GM12801 (cell line): ENCODE measurements around the gene ZFP92.

Source experiments
- TF ChIP-seq, protein P1 (sequence below): IDR thresholded peaks from one replicate; pipeline ENCODE4 v1.5.1; 2011; ENCODE audit warnings: control low read depth; ENCODE audit not compliant: insufficient read length; ENCODE audit errors: extremely low read depth

Gene ZFP92

DNA sequence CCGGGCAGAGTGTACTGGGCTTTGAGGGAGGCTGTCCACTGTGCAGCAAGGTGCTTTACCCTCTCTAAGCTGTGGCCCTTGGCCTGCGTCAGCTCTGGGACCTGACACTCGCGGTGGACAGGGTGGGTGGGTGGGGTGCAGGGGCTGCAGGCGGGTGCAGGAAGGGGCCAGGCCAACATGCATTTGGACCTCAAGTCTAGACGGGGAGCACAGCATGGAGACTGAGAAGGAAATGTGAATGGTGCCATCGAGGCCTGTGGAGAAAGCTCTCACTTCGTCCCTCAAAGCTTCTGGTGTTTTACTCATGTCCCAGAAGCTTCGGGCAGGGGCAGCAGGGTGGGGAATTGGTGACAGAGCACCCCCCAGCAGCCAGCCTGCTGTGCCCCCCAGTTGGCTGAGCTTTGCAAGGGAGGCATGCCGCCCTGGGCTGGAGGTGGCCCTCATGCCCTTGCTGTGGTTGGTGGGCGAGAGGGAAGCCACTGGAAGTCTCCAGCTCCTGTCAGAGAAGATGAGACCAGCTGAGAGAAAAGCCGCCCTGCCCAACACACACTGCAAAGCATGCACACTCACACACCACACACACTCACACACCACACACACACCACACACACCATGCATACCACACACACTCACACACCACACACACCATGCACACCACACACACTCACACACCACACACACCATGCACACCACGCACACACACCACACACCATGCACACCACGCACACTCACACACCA, 22.4 kb upstream of the ZFP92 start:
- TF ChIP-seq, protein P1, sequence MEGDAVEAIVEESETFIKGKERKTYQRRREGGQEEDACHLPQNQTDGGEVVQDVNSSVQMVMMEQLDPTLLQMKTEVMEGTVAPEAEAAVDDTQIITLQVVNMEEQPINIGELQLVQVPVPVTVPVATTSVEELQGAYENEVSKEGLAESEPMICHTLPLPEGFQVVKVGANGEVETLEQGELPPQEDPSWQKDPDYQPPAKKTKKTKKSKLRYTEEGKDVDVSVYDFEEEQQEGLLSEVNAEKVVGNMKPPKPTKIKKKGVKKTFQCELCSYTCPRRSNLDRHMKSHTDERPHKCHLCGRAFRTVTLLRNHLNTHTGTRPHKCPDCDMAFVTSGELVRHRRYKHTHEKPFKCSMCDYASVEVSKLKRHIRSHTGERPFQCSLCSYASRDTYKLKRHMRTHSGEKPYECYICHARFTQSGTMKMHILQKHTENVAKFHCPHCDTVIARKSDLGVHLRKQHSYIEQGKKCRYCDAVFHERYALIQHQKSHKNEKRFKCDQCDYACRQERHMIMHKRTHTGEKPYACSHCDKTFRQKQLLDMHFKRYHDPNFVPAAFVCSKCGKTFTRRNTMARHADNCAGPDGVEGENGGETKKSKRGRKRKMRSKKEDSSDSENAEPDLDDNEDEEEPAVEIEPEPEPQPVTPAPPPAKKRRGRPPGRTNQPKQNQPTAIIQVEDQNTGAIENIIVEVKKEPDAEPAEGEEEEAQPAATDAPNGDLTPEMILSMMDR, result no peak

DNA sequence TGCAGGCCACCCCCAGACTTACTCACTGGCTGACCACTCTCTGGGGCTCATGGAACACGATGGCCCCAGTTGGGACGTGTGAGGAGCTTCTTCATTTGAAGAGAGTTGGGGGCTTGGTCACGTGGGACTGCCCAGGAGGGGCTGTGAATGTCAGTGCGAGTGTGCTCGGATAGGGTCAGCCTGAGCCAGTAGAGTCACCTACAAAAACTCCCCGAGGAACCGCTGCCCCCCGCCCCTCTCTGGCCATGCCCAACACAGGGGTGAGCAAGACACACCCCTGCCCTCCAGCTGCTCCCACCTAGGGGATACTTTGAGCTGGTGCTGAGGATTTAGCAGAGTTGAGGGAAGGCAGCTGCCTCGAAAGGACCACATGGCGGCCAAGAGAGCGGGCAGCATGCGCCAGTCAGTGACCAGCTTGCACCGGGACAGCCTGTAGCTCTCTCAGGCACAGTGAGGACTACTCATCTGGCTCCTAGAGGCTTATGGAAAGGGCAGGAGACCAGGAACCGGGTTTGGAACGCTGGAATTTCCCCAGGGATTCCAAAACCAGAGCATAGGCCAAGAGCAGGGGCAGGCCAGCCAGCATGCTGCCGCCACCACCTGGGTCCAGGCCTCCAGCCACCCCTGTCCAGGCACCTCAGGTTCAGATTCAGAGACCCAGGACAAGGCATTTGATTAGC, 18.5 kb upstream of the ZFP92 start:
- TF ChIP-seq, protein P1, result no peak

DNA sequence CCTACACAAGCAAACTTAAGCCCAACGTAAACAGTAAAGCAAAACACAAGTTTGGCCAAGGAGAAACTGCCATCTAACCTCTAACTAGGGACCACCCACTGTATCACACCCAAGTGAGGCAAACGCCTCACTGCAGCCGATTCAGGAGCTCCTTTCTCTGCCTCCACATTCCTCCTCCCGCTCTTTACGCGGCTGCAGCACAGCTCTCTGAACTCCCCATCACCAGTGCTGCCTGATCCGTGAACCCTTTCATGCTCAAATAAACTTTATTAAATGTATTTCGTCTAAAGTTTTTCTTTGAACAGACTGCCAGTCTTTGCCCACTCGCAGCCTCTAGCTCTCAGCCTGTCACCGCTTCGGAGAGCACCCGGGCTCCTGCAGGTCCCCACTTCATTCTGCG, 16.7 kb upstream of the ZFP92 start:
- TF ChIP-seq, protein P1, result no peak

DNA sequence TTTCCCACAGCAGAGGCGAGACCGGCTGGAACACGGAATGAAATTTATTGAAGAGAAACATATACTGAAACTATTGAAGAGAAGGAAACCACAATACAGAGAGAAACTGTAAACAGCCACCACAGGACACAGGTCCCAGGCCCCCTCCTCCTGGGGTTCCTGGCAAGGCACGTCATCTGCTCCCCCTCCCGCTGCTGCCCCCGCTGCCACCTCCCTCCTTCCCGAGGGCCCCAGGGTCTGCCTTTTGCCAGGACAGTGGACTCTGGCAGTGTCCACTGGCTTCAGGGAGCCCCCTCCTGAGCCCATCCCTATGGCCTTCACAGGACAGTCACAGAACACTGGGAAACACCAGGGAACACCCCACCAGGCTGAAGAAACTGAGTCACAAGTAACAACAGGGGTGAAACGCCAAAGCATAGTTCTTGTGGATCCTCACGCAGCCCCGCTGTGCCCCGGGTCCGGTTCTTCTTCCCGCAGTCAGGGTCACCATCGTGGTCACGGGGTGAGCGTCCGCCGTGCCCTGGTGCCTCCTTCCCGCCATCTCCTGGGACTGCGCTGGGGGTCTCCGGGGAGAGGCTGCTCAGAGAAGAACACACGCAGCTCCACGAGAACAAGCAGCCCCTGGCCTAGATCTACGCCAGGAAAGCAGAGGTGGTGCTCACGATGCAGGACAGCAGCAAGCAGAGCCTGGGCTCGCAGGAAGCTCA, 15.5 kb upstream of the ZFP92 start:
- TF ChIP-seq, protein P1, result no peak

DNA sequence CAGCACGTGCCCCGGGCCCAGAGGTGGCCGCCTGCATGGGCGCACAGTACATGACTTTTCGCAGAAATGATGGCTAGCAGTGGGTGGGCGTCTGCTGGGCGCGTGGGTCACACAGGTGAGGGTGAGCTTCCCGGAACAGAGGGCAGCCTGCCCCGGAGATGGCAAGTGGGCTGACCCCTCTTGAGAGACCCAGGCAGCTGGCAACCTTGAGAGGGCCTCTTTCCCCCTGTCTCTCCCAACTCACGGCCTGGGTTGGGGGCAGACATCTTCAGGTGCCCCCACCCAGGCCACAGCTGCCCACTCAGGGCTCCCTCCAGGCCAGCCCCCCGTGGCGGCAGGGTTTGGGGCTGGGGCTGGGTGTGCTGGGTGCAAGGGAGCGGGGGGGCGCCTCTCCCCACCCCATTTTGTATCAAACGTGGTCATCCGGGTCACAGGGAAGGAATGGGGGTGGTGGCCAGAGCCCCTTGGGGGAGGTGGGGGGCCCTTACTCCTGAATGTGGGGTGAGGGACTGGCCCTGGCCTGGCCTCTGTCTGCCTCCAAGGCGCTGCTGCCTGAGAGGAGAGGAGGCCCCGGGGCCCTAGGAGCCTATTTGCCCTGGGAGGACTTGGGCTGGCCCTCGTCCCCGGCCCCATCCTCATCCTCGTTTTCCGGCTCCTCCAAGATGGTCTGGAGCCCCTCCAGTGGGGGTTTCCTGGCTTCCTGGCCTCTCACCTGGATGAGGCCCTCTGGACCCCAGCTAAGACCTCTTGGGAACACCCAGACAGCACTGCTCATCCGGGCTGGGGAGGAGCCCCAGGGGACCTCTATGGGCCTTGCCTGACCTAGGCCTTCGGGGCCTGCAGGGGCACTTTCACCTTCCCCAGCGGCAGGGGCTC, 14.7 kb upstream of the ZFP92 start:
- TF ChIP-seq, protein P1, result no peak

DNA sequence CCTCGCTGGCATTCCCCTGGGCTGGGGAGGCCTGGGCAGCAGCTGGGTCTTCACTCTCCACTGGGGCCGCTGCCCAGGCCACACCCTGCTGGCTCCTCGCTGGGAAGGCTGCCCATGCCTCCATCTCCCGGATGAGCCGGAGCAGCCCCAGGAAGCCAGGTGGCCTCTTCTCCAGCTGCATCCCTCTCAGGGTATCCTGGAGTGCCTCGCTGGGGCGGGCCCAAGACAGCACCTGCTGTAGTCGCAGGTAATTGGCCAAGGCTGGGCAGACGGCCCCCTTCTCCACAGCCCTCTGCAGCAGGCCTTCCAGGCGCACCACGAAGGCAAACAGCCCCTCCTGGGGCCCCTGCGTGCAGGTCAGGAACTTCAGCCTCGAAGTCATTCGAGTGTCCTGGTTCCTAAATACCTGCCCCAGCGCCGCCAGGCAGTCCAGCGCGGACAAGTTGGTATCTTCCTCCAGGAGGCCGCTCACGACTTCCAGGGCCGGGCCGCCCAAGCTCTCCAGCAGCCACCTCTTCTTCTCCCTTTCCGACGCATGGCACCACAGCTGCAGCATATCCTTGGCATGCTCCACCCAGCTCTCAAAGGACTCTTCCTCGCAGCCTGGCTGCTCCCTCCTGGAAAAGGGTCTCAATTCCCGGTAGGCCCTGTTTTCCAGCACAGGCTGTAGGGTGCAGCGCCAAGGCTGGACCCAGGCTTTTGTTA, 13.9 kb upstream of the ZFP92 start:
- TF ChIP-seq, protein P1, result no peak
